Fibroblast of skin of scalp (primary cell): Measurements from ENCODE around the gene ZNF407.

Experiments used
- DNase-seq: peaks from one replicate; pipeline ENCODE4 v3.0.0-alpha.2; 2013

Gene ZNF407

DNA sequence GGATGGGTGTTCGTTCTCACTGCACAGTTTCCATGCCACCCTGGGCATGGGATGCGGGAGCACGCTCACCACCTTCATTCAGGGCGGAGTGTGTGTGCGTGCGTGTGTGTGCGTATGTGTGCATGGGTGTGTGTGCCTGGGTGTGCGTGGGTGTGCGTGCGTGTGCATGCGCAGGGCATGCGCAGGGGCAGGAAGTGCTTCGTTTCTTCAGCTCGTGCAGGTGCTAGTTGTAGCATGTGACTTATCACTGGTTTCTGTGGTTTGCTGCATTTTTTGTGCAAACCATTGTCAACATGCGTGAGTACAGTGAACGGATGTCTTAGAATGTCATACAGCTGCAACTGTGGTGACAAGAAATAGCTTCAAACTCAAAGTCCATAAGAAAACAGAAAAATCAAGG is 431.8 kb downstream of the ZNF407 start:
- no peak for DNase-seq

DNA sequence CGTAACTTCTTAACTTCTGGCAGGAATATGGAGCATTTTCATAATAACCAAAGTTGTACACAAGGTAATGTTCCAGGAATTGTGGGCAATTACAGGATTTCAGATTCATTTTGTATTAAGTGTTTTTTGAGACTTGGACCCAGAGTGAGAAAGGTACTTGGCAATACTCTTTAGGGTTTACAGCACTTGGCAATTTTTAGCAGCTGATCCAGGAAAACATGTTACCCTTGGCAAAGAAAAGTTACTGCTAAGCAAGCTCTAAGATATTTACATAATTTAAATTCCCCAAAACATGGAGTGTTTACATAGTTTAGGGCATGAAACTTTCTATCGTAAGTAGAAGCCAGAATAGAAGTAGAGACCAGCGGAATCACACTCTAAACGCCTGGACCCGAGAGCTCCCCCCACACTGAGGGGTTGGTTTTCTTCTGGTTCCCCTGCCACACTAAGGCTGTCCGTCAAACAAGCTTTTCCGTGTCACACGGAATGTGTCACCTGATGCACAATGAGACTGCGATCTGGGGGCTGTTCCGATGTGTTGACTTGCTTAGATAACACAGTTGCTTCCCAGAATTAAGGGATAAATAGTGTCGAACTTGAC is 434.1 kb downstream of the ZNF407 start:
- DNase-seq, result no peak

DNA sequence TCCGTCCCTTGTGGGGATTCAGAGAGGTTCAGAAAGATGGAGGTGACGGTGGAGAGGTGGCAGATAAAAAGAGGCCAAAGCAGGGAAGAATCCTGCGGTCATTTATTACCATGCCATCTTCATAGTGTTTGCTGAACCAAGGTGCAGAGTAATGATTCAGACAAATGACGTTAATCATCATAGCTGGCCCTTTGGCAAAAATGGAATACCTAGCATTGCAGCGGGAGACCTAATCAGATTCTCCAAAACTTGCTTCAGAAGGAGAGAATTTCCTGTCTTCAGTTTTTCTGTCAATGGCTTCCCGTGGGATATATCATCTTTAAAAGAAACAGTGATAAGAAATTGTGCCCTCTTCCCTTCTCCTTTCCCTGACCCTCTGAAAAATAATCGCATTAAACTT is 435.8 kb downstream of the ZNF407 start:
- DNase-seq, result no peak

DNA sequence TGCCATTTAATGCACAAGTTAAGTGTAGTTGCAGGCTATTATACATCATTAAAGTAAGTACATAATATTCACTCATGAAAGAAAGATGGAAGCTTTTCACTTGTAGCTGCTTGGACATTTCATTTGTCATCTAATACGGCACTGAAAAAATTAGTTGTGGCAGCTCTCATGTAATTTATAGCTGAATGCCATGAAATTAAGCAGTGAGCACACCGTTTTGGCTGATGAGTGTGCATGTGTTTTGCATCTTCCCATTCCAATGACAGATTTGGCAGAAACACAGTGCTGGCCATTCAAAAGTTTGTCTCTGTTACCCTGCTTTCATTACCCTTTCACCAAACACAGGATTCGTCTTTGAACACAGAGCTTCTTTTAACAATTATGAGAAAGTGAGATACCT is 437.3 kb downstream of the ZNF407 start:
- DNase-seq, result no peak

DNA sequence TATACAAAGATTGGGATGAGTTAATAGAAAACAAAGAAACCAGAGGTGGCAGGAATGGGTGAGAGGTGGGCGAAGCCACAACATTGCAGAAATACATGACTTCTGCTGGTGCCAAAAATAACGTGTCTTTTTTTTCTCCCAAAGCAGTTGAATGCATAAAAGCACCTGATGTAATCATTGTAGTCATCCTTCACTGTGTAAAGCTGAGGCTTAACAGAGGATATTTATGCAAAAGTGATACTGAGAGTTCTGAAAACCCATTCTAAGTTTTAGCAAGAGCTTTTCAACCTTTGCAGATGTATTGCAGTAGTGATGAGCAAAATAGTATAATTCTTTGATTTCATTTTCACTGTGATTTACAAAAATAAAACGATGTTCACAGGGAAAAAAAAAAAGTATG is 438.3 kb downstream of the ZNF407 start:
- no peak for DNase-seq

DNA sequence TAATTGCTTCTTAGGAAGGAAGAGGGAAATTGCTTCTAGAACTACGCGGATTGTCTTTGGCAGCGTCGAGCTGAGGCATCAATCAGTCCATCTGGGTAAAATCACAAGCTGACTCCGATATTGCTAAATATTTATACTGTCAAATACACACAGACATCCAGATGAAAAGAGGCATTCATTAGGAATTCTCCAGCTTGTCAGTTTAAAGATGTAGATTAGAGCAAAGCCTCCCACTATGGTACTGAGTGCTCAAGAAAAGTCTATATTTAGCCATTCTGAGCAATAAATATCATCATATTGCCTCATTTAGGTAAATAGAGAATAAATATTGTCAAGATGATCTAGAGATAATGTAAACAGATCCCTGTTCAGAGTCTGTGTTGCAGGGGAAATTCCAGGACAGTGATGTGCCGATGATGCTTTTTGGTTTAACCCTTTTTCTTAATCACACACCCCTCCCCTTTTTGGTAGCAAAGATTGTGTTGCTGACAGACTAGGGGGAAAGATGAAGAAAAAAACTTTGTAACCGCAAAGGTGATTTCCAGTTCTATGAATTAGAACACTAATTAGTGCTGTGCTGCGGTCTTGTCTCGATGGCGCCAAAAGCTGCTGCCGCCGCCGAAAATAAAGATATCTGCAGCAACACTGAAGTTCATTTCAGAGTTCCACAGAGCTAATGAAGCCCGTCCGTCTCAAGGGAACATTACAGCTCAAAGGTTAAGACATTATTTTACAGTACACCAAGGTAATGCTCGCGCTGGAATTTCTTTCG is 439.4 kb downstream of the ZNF407 start:
- no peak for DNase-seq

DNA sequence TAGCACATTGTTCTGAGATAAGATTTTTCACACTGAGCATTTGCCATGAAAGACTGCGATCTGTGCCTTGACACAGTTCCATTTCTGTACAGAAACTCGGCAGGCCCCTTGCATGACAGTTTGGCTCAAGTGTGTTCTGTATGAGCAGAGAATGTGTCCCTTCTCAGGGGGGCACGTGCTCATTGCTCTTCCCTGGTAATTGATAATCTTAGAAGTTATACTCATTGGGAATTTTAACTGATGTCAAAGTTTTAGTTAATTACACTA is 440.0 kb downstream of the ZNF407 start:
- DNase-seq, result no peak

DNA sequence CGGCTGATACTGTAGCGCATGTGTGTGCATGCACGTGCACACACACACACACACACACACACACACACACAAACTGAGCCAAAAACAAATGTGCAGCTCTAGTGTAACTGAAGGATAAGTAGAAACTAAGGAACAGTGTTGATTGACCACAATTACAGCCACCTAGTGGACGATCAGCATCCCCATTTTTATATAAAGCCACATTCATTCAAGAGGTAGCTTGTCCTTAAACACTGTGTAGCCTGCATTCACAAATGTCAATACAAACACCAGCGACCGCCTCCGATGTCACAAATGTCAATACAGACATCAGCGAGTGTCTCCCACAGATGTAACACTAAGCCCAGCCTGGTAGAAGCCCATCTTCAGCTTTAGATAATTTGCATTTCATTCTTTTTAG is 443.9 kb downstream of the ZNF407 start:
- peak; percentile 34 for DNase-seq

DNA sequence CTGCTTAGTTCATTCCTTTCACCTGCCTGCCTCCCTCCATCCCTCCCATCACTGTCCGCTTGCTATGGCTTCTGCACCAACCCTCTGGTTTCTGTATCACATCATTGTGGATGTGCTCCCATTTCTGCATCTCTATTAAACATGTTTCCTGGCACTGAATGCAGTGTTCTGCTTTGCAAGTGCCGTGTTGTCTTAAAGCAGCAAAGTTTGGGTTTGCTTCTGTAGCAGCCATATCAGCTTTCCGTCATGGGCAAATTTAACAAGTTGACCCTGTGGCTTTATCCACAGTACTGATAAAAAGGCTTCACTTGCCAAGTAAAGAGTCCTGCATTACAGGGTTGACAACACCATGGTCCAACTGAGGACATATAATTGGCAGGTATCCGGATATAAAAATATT is 445.8 kb downstream of the ZNF407 start:
- DNase-seq, result no peak

DNA sequence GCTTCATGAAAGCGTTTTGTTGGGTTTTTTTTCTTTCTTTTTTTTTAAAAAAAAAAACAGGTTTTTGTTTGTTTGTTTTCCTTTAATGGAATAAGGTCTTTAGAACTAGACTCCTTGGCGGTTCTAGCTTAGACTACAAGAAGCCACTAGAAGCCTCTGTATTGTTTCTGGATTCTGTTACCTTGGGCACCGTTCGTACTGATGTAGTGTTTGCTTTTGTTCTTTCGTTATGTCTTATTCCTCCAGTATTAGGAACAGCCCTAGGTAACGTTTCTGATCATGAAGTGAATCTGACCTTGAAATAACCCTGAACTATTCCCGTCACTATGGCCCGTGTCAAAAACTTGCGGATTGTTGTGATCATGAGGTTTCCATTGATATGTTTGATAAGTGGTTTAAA is 446.6 kb downstream of the ZNF407 start:
- DNase-seq, result no peak

DNA sequence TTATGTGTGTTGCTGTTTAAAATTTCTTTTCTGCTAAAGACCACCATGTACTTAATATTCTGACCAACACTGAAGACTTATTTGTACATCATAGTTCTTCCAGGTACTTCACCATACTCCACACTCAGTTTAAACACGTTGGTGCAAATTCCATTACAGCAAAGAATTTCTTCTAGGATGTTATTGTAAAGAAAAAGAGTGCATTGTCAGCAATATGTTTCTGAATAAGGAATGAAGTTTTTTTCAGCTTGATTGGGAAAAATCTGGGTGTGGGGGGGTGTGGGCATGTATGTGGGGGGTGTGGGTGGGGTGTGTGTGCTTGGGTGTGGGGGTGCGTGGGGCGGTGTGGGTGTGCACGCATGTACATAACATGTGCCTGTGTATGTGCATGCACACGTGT is 447.1 kb downstream of the ZNF407 start:
- no peak for DNase-seq

DNA sequence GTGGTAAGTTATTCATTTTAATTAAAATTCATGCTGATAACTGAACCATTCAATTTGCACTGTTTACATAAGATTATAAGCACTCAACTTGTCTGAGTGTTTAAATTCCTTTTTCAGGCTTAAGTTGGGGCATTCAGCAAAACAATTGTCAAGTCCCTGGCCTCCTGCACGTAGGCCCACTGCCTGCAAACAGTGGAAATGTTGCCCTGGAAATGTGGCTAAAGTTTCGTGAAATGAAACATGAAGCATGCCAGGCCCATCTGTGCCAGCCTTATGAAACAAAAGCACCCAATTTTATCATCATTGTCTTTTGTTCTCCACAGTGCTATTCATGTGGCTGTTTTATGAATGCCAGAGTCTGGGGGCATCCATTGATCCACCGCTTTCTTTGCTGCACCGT is 447.6 kb downstream of the ZNF407 start:
- no peak for DNase-seq

DNA sequence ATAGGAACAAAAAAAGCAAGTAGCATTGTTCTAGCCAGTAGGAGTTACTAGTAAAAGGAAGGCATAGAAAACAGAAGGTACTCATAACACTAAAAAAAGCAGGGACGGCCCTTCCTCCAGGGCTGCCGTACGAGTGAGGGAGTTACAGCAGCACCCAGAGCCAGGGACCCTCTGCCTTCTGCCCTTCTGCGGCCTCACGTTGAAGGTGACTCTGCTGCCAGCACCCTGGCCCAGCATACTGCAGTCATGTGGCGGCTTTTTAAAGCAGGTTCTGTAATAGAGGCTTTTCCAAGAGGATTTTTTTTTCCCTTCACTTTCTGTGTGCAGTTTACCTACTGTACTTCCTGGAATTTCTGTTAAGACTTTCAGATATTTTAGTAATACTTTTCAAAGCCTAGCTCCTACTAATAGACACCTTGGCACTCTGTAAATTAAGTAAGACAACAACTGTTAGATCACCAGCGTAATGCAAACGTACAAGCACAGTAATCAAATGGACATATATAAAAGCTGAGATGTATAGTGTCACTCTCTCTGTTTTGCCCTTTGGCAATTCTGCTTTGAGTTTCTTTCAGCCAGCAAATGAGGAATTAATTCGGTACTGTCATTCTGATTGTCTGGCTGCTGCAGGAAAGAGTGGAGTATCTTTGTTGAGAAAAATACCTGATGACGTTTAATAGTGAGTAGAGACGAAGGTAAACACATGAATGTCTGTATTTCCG is 449.7 kb downstream of the ZNF407 start:
- no peak for DNase-seq

DNA sequence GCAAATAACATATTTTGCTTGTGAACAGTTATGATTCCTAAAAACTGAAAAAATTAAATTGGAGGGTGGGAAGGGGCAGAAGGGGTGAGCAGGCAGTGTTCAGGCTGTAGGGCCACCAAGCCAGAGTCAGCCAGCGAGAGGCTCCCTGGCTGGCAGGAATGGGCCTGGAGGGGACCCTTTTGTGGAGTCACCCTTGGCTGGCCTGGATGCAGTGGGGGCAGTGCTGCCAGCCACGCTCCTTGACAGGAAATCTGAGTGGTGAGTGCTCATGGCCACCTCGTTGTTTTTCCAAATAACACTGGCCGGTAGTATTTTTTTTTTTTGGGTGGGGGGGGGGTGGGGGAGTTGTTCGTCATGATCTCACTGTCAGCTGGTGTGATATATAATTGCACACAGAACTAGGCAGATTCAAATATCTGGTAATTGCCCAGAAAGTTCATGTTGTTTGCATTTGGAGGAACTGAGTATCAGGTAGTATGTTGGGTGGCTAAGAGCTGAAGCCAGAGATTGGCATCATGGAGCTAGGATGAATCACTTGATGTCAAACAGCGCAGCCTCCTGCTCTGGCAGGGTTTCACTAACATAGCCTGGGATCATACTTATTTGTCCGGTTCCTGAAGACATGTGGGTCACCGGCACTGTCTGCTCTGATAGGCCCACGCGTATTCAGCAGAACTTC is 451.2 kb downstream of the ZNF407 start:
- no peak for DNase-seq

DNA sequence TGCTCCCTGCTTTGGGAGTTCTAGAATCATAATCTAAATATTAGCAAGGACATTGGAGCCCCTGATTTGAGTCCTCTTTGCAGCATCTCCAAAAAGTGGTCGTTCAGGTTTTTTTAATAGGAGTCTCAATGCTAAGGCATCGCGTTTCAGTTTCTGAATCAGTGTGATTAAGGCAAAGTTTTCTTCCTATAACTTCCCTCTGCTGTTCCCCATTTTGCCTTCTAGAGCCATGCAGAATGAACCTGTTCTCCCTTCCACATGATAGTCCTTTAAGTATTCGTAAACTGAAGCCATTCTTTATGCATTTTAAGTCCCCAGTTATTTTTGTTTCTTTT is 451.8 kb downstream of the ZNF407 start:
- no peak for DNase-seq

DNA sequence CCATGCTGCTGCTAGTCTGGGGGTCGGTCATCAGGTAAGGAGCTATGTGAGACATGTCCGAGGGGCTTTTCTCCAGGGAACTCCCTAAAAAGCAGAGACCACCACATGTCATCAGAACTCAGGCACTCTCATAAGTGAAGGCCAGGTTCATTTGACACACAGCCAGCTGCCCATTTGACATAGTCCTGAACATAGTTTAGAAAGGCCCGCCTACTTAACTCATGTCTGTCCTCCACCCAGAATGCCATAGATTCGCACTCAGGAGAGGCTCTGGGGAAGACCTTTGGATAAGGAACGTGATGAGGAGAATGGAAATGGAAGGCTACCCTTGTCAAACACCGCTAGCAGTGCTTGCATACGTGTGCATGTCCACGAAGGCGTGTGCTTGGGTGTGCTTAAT is 454.1 kb downstream of the ZNF407 start:
- DNase-seq, result no peak

DNA sequence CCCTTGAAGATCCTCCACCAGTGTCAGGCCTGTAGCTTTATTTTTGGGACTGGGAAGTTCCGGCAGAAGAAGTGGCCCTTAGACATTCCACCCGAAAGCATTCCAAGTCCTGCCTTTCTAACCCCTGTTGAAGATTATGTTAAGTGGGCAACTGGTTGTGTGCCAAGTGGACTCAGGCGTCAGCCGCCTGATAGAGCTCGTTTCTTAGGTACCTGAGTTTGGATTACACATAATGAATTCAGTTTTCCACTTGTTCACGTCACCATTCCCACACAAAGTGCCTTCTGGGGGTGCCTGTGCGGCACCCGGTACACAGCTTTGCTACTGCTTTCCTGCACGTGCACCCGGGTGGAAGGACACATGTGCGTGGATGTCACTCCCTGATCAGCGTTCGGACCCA is 454.8 kb downstream of the ZNF407 start:
- no peak for DNase-seq

DNA sequence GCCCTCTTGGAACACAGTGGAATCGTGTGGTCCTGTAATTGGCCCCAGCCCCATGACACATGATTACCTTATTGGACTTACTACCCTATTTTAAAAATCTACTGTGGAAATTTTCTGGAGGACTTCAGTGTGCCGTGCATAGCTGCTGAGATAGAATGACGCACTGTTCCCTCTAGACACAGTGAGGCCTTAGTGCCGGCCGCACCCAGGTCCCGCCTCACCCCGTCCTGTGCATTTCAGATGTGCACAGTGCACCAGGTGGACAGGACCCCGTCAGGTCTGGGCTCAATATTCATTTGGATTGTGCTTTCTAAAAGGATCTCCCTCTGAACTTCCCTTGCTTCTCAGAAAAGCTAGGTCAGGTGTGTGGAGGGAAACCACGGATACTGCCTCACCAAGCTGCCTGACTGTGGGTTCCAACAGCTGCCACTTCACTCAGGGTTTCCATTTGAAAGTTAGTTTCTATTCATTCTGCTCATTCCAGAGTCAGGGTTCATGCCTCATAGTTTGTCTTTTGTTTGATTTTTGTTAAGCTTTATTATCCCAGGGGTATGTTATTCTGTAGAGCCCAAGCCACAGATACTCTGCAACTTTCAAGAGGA is 455.5 kb downstream of the ZNF407 start:
- no peak for DNase-seq

DNA sequence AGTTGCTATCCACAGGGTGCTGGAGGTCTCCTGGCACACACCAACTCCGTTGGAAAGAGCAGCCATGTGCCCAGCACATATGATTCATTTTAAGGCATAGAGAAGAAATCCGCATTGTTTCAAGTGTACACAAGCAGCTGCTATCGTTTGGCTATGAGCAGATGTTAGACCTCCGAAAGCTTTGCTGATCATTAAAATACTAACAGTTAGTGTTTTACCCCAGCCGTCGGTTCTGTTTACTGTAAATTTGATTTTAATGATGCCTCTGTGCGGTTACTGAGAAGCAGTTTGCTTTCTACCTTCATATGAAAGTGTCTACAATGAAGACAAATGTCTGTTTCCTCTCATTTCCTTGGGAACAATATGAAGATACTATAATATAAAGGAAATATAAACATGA is 456.4 kb downstream of the ZNF407 start:
- peak; percentile 4 for DNase-seq

DNA sequence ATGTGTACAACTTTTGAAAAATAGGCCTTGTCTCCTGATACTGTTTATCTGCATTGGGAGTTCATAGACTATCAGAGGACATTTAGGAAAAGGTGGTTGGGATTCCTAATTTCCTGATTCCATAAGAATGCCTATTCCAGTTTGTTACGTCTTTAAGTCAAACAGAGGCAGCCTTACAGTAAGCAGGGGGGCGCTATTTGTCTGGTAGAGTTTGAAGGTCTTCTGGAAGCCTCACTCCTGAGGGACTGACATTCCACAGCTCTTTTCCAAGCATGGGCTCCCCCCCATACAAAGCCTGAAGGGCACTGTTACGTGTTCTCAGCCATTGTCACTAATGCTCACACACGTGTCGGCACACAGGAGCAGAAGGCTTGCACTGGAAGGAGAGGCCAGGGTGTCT is 456.9 kb downstream of the ZNF407 start:
- no peak for DNase-seq

DNA sequence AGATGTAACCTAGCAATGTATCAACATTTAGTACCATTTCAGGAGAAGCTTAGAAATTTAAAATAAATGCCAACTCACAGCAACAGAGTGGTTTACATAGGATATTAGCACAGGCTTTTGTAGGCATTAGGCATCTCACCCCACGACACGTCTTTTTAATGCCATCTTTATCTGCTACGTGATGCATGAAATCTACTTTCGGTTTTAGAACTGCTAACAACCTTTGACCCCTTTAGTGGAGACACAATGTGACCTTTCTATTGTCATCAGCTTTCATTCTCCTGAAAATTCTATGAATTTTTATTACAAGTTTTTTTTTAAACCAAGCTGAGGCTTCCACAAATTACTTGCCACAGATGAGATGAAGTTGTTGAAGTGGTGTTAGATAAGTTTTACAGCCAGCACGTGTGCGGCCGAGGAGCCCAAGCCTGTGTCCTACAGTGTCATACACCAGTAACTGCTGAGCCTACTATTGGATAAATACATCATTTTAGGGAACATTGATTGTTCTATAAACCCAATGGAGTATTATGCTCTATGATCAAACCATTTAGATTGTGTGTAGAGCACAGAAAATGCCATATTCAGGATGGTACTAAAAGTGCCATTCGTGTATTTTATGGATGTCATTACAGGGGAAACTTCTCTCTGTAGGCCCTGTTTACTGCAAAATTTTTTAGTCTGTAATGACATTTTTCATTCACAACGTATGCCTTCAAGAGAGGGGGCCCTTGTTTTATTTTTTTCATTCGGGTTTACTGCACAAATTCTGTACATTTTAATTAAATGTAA is 459.7 kb downstream of the ZNF407 start:
- DNase-seq, result no peak

DNA sequence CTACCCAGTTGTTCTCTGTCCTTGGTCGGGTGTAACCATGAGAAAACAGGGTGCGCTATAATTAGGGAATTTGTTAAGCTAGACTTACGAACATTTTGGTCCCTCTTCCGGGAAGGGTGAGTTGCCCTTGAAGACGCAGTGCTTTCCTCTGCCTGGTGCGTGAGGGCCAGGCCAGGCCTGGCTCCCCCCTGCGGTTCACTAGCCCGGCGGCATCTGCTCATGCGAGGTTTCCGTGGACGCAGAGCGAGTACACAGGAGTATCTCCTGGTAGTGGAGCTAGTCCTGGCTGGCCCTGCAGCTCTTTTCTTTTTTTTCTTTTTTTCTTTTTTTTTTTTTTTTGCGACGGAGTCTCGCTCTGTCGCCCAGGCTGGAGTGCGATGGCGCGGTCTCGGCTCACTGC is 462.5 kb downstream of the ZNF407 start:
- DNase-seq, result no peak
